ENCODE results near the gene DNAI7.

Gene DNAI7

DNA sequence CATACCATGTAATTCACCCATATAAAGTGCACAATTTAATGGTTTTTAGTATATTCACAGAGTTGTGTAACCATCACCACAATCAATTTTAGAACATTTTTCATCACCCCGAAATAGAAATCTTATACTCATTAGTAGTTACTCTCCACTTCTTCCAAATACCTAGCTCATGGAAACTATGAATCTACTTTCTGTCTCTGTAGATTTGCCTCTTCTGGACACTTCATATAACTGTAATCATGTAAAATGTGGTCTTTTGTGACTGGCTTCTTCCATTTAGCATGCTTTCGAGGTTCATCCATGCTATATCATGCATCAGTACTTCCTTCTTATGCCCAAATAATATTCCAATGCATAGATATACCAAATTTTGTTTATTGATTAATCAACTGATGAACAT, 10.8 kb downstream of the DNAI7 start:
- in situ Hi-C loops (cut with MboI; ENCODE audit: low sequenced_read_pairs): no loop called here

DNA sequence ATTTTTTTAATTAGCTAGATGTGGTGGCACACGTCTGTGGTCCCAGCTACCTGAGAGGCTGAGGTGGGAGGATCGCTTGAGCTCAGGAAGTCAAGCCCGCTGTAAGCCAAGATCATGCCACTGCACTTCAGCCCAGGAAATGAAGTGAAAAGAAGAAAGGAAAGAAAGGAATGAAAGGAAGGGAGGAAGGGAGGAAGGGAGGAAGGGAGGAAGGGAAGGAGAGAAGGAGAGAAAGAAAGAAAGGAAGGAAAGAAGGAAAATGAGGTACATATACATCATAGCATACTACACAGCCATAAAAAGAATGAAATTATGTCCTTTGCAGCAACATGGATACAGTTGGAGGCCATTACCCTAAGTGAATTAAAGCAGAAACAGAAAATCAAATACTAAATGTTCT, 12.2 kb downstream of the DNAI7 start:
- in situ Hi-C loops (cut with MboI; ENCODE audit: low sequenced_read_pairs): no loop called here

DNA sequence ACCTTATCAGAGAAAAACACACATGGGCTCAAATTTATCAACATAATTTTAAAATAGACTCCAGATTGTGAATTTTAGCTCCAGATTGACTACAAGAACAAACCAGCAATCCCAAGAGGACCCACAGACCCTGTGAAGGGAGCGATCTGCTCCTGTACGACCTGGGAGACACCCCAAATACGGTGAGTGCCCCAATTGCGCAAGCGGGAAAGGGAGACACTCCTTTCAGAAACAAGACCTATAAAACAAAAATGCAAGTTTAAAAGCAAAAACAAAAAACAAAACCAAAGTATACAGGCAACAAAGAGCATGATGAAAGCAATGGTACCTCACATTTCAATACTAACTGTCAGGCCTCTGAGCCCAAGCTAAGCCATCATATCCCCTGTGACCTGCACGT, 32.1 kb downstream of the DNAI7 start:
- in situ Hi-C loops (cut with MboI; ENCODE audit: low sequenced_read_pairs): no loop called here

DNA sequence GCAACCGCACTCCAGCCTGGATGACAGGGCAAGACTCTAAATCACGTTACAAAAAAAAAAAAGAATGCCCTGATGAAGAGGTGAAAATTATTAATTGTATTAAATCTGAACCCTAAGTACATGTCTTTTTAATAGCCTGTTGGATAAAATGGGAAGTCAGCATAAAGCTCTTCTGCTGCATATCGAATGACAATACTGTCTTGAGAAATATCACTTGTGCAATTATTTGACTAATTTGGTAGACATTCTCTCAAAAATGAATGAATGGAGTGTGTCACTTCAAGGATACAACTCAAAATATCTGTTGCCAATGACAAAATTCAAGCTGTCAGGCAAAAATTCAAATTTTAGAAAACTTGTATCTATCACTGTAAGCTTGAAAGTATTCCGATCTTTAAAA, 38.9 kb downstream of the DNAI7 start:
- in situ Hi-C loops (cut with MboI; ENCODE audit: low sequenced_read_pairs): no loop called here

DNA sequence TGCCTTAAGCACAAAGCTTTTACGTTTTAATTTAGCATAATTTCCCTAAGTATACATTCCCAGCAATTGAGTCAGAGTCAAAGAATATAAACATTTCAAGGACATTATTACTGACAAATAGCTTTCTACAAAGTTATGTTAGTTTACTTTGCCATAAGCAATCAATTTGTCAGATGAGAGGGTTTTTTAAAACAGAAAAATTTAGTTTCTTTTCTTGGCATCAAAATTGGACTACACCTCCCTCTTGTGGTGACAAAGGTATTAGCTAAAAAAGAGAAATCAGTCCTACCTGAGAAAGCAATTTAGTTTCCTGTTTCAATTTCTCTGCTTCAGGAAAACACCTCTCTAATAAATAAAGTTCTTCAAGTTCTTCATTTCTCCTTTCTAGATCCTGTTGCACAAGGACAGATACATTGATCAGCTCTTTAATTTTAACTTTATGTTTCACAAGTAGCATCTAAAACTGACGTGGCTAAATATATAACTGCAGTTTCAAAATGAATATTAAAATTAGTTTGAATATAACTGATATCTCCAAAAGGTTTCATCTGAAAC, 39.9 kb downstream of the DNAI7 start:
- in situ Hi-C loops (cut with MboI; ENCODE audit: low sequenced_read_pairs): no loop called here

DNA sequence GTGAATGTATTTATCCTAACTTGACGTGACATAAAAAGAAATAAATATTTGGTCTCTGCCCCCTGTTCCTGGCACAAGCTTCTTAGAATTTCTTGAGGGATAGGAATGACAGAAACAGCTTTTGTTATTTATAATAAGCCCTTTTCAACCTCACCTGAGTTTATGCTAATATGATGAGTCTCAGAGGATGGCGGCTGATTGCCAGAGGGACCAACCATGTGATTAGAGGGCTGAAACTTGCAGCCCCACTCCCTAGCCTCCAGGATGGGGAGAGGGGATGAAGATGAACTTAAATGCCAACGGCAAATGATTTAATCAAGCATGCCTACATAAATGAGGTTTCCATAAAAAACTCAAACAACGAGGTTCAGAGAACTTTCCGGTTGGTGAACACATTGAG, 42.9 kb downstream of the DNAI7 start:
- in situ Hi-C loops (cut with MboI; ENCODE audit: low sequenced_read_pairs): no loop called here

DNA sequence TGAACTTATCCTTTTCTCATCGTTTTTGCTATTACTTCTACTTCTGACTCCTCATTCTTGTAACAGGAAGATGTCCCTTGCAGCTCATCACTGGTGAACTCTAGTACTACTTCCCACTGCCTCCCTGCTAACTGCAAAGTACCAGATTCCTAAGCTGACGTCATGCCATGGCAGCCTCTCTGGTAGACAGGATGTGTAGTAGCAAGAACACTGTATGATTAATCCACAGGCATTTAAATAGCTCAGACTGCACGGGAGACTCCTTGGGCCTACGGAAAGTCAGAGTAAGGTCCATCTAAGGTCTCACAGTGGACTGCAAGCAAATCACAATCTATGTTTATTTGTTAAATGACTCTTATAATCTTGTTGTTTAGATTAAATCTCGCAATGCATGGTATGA, 43.5 kb downstream of the DNAI7 start:
- in situ Hi-C loops (cut with MboI; ENCODE audit: low sequenced_read_pairs): no loop called here

DNA sequence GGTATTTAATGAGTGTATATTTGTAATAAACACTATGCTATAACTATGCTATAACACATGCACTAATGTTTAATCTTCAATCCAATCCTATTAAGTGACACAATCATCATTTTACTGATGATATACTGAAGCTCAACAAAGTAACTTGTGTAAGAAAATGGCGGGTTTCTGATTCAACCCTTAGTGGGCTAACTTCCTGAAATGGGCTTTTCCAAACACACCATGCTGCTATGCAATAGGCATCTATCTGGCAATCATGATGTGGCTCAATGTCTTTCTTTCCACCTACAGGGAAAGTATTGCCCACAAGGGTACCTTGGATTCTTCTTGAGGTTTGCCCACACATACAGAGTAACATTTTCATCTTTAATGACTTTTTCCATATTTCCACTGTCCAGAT, 48.3 kb downstream of the DNAI7 start:
- in situ Hi-C loops (cut with MboI; ENCODE audit: low sequenced_read_pairs): no loop called here

DNA sequence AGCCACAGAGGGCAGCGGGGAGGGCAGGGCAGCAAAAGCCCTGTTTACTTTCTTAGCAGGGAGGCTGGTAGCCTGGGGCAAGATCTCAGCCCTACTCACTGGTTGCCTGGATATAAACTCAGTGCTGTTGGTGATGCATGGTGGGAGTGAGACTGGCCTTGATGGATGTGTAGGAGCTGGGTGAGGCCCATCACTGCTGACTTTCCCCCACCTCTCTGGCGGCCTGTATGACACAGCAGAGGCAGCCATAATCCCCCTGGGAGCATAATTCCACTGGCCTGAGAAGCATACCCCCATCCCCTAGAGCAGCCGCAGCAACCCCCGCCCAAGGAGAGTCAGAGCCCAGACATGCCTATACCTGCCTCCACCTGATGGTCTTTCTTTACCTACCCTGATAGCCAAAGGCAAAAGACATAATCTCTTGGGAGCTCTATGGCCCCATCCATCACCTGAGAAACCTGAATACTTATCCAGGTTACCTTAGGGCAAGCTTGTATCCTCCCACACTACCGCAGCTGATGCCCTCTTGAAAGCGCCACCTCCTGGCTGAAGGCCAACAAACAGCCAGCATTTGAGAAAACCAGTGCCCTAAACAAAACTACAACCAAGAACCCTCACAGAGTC, 59.3 kb downstream of the DNAI7 start:
- in situ Hi-C loops (cut with MboI; ENCODE audit: low sequenced_read_pairs): loop anchor here (10.0 kb wide), 1 partner anchor 151 kb away; no protein-coding TSS in a partner anchor

DNA sequence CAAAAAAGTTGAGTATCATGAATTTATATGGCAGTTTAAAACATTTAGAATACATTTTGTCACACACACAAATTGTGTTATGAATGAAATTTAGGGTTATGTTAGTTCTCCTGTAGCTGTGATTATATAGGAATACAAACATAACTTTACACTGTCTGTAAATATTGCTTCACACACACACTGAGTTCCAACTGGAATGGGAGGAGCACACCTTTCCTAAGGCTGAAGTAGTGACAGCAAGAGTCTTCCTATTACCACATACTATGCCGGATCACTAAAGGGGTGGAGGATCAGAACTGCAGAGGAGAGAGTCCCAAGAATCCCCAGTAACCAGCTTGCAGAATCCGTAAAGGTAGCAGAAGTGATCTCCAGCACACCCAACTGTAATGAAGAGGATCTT, 63.7 kb downstream of the DNAI7 start:
- in situ Hi-C loops (cut with MboI; ENCODE audit: low sequenced_read_pairs): loop anchor here (10.0 kb wide), 1 partner anchor 146 kb away; no protein-coding TSS in a partner anchor

DNA sequence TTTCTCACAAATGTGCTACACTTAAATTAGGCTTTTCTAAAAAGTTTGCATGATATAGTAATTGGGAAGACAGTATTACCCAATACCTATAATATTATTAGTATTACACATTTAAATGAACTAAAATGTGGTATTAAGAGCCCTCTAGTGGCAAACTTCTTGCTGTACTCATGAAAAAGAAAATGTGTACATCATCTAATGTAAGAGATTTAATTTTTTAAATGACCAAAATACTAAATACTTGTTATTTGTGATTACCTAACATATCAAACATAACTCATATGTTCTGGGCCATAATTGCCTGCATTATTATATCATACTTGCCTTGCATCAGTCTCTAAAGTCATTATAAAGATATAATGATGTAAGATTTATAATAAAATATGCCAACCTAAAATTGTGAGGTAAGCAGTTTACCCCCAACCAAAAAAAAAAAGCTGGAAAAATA, 64.2 kb downstream of the DNAI7 start:
- in situ Hi-C loops (cut with MboI; ENCODE audit: low sequenced_read_pairs): loop anchor here (10.0 kb wide), 1 partner anchor 146 kb away; no protein-coding TSS in a partner anchor

DNA sequence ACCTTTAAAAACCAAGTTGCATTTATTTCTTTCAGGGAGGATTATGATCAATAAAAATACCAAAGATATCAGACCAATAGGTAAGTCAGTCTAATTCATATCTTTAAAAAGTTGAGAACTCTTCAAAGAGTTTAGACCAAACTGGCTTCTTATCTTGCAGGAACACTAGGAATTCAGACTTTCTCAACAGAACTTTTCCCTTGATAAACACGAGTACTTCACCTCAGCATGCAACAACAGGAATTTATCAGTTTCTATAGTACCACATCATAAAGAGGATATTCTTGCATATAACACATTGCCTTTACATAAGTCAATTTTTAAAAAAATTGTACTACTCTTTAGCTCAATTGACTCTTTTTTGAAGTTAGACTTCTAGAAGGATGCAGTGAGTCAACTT, 68.2 kb downstream of the DNAI7 start:
- in situ Hi-C loops (cut with MboI; ENCODE audit: low sequenced_read_pairs): no loop called here

DNA sequence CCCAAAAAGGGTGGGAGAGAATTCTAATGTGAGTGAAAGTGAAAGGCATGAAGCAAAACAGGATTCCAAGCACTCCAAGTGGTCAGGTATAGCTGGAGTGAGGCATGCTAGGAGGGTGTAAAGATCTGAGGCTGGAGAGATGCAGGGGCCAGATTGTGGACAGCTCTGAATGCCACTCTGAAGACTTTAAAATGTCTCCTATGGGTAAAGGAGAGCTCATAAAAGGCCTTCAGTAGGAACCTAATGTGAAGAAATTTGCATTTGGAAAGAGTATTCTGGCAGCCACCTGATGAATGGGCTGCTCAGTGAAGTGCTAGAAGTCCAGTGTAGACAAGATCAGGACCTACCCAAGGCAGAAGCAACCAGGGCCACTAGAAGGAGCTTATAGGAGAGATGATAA, 68.9 kb downstream of the DNAI7 start:
- in situ Hi-C loops (cut with MboI; ENCODE audit: low sequenced_read_pairs): no loop called here

DNA sequence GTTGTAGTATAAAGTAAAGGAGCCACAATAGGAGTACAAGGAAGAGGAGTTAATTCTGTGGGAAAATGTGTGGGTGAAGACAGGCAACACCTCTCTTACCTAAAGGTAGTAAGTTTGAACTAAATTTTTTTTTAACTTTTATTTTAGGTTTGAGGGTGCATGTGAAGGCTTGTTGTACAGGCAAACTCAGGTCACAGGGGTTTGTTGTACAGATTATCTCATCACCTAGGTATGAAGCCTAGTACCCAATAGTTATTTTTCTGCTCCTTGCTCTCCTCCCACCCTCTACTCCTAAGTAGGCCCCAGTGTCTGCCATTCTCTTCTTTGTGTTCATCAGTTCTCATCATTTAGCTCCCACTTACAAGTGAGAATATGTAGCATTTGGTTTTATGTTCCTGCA, 70.5 kb downstream of the DNAI7 start:
- in situ Hi-C loops (cut with MboI; ENCODE audit: low sequenced_read_pairs): no loop called here

DNA sequence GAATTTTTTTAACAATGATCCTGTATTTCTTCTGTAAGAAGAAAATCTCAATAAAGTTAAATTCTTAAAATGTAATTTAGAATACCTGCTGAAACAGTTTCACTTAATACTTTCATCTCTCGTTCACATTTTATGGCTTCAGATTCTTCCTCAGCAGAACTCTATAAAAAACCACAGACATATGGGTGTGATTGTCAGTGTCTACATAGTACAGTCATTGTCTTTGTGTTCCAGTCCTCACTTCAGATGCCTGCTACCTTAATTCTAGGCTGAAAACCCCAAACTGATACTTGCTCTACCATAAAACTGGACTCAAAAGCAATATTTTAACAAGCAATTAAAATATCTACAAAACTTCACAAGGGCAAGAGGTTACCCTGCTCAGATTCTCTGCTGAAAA, 71.8 kb downstream of the DNAI7 start:
- in situ Hi-C loops (cut with MboI; ENCODE audit: low sequenced_read_pairs): no loop called here

DNA sequence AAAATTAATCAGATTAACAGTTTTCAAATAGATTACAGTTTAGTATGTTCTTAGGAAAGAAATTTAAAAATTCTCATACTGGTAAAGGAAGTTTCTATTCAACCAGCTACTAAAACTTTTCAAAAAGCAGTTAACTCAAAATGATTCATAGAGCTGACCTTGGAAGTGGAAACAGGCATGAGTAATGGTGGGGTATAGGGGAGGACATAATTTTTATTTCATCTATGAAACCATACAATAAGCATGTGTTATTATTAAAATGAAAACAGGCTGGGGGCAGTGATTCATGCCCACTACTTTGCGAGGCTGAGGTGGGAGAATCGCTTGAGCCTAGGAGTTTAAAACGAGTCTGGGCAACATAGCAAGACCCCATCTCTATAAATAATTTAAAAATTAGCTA, 73.0 kb downstream of the DNAI7 start:
- in situ Hi-C loops (cut with MboI; ENCODE audit: low sequenced_read_pairs): no loop called here

DNA sequence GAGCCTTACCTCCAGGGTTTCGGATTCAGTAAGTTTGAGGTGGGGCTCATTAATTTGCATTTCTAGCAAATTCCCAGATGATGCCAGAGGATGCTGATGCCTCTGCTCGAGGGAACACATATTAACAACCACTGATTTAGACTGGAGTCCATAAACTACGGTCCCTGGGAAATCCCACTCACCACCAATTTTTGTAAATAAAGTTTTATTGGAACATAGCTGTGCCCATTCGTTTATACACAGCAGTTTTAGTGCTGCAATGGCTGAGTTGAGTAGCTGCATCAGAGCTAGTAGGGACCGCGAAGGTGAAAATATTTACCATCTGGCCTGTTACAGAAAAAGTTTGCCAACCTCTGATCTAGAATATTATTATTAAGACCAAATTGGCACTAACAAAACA, 73.8 kb downstream of the DNAI7 start:
- in situ Hi-C loops (cut with MboI; ENCODE audit: low sequenced_read_pairs): no loop called here

DNA sequence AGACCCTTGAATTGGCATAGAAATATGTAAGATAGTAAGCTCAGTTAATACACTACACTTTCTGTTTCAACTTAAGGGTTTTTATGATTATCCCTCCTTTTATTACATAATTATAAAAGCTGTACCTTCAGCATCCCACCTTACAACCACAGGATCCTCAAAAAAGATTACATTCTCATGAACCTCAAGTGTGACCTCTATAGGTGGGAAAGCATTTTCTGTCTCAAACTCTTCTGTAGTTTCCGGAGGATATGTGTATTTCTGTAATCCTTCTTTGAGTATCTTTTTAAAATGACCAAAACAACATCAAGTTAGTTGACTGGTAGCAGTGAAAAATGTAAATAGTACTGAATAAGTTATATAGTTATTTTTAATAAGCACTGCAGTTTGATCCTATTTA, 75.9 kb downstream of the DNAI7 start:
- in situ Hi-C loops (cut with MboI; ENCODE audit: low sequenced_read_pairs): no loop called here

DNA sequence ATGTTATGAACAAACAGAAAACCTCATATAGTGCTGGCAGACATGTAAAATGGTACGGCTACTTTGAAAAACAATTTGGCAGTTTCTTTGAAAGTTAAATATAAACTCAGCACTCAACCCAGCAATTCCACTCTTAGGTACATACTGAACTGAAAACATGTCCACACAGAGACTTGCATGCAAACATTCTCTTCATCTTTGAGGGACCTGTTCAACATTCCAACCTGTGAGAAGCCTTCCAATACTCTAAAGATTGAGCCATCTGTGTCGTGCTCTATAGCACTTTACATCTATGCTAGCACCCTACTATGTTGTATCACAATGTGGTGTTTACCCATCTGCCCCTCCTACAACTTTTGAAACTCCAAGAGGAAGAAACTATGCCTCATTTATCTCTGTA, 79.3 kb downstream of the DNAI7 start:
- in situ Hi-C loops (cut with MboI; ENCODE audit: low sequenced_read_pairs): no loop called here

DNA sequence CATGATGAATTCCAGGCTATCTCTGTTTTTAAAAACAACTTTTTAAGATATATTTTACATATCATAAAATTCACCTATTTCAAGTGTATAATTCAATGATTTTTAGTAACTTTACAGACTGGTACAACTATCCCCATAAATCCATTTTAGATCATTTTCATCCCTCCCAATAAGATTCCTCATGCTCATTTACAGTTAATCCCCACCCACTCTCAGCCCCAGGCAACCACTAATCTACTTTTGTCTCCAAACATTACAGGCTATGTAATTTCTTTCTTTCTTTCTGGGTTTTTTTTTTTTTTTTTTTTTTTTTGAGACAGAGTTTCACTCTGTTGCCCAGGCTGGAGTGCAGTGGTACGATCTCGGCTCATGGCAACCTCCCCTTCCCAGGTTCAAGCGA, 81.3 kb downstream of the DNAI7 start:
- in situ Hi-C loops (cut with MboI; ENCODE audit: low sequenced_read_pairs): no loop called here

DNA sequence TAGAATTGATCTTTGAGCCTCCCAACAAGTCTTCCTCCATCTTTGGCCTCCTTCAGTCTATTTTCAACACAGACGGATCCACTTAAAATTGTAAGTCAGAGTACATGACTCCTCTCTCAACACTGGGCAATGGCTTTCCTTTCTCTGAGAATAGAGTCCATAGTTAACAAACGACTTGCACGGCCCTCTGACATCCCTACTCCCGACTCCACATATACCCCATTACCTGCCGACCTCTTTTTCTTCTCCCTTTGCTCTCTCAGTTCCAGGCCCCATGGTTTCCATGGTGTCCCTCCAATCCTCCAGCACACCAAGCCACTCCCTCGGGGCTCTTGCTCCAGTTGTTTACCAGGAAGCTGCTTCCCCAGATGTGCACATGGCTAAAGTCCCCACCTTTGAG, 84.7 kb downstream of the DNAI7 start:
- in situ Hi-C loops (cut with MboI; ENCODE audit: low sequenced_read_pairs): no loop called here

DNA sequence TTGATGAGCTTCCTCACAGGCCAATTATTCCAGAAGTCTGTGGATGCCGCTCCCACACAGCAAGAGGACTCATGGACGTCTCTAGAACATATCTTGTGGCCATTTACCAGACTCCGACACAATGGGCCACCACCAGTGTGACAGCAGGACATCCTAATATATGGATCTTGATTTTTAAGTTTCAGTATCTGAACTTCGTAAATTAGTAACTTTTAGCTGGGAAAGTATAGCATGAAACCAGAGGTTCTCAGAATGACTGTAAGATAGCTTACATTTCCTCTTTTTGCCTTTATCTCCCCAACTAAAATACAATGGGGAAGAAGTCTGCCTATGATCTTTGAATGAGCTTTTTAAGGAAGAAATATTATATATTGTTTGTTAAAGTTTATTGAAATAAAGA, 87.0 kb downstream of the DNAI7 start:
- in situ Hi-C loops (cut with MboI; ENCODE audit: low sequenced_read_pairs): no loop called here

DNA sequence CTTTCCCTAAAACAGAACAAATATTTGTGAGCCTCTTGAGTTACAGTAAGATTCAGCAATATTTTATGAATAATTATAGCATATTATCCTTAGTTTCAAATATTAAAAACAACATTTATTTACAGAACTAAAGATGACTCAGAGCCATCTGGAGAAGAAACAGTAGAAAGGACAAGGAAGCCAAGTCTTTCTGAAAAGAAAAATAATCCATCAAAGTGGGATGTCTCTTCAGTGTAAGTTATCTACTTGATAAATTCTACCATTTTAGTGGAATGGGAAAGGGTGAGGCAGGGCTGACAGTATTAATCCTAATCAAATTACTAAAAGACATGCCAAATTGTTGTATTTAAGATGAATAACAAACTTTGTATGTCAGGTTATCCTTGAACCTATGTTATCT, 88.1 kb downstream of the DNAI7 start:
- in situ Hi-C loops (cut with MboI; ENCODE audit: low sequenced_read_pairs): no loop called here
